K562 (cell line): ENCODE results near the gene FZD10. TPM values are rescaled to one million over a fixed set of nuclear protein-coding genes. Genes with fewer than 3 reads are reported as not detected.

ENCODE experiments used
- ATAC-seq: fragments of 200-7000 bp; cut with Tn5 transposase; 3 replicates; pipeline ENCODE4 v1.9.1; 2020; ENCODE audit warnings: moderate library complexity
- BruUV-seq: library from RNA; stranded (reverse); fragments of 400-500 nt; replicated peaks from 2 replicates; lab custom pipeline; 2021; lab: Mats Ljungman, UMichigan
- CTCF ChIA-PET: fragments of 300-600 bp; formaldehyde crosslinking; extraction: SDS; loops from one replicate; lab custom pipeline; 2021; ENCODE audit warnings: low intra/inter-chr PET ratio; lab: Yijun Ruan, JAX
- POLR2A ChIA-PET: fragments of 300-600, 350-650 bp; sonication (Branson Sonifier 250); formaldehyde crosslinking; extraction: SDS; loops from one replicate; lab custom pipeline; 2021; ENCODE audit warnings: antibody characterized with exemption, inconsistent platforms; lab: Yijun Ruan, JAX
- DNase-seq, 4 experiments: peaks; one replicate each; pipeline versions ENCODE4 v3.0.0 to v3.0.0-alpha.2; 2011 to 2018; ENCODE audit warnings: low spot score in 3 of 4, mixed read lengths in 3 of 4; ENCODE audit errors: extremely low read depth in 1 of 4
- FAIRE-seq: peaks from 2 replicates; lab custom pipeline; 2011; peaks lifted over from hg19 to GRCh38; lab: Jason Lieb, UNC
- H2AFZ ChIP-seq: 2 replicates; pipeline ENCODE4 v1.6.0; 2011; ENCODE audit warnings: low read depth, low read length, control low read depth, inconsistent platforms
- H3K27ac ChIP-seq: fragments of 200-600 bp; 3 replicates; pipeline ENCODE4 v1.8.0; 2011; ENCODE audit warnings: low read depth, mild to moderate bottlenecking, control low read depth, inconsistent platforms, low read length, moderate library complexity, mixed read lengths; ENCODE audit errors: extremely low read depth
- H3K27me3 ChIP-seq, 2 experiments: fragments of 300-600 bp in 1 of 2; 2 replicates in 1 of 2; 3 replicates in 1 of 2; pipeline versions ENCODE4 v1.6.0 to v1.8.0; 2011; ENCODE audit warnings: inconsistent platforms in 2 of 2, low read length in 2 of 2, mild to moderate bottlenecking in 1 of 2, mixed read lengths in 1 of 2, moderate library complexity in 1 of 2; ENCODE audit not compliant: control insufficient read depth in 2 of 2, insufficient read depth in 2 of 2
- H3K36me3 ChIP-seq: fragments of 300-600 bp; 3 replicates; pipeline ENCODE4 v1.8.0; 2011; ENCODE audit warnings: mild to moderate bottlenecking, low read length, inconsistent platforms; ENCODE audit not compliant: control insufficient read depth, insufficient read depth
- H3K4me1 ChIP-seq, 2 experiments: fragments of 200-600 bp in 1 of 2; replicated peaks in 1 of 2; 2 replicates in 1 of 2; 3 replicates in 1 of 2; pipeline versions ENCODE4 v1.5.1 to v1.8.0; 2011; ENCODE audit warnings: inconsistent platforms in 2 of 2, low read length in 2 of 2, mild to moderate bottlenecking in 1 of 2, mixed read lengths in 1 of 2, moderate library complexity in 1 of 2; ENCODE audit not compliant: control insufficient read depth in 2 of 2, insufficient read depth in 2 of 2
- H3K4me2 ChIP-seq: 2 replicates; pipeline ENCODE4 v1.6.1; 2011; ENCODE audit warnings: low read length, control low read depth, inconsistent platforms, mixed read lengths; ENCODE audit not compliant: insufficient read depth
- H3K4me3 ChIP-seq: fragments of 200-600 bp; sonication (generic), shearing (Covaris generic); 2 replicates; pipeline ENCODE4 v1.5.1; 2016; ENCODE audit warnings: control low read depth, inconsistent platforms
- H3K79me2 ChIP-seq: fragments of 200-600 bp; 3 replicates; pipeline ENCODE4 v1.8.0; 2011; ENCODE audit warnings: low read length, inconsistent platforms; ENCODE audit not compliant: control insufficient read depth, insufficient read depth
- H3K9ac ChIP-seq, 2 experiments: 2 replicates each; pipeline versions ENCODE4 v1.6.0 to v1.6.1; 2011; ENCODE audit warnings: low read depth in 2 of 2, low read length in 2 of 2, control low read depth in 1 of 2, inconsistent platforms in 1 of 2, mild to moderate bottlenecking in 1 of 2, mixed read lengths in 1 of 2; ENCODE audit not compliant: insufficient read depth in 1 of 2
- H3K9me1 ChIP-seq: one replicate; pipeline ENCODE4 v1.6.0; 2011; ENCODE audit warnings: inconsistent platforms, mild to moderate bottlenecking, low read length, moderate library complexity; ENCODE audit not compliant: control insufficient read depth, insufficient read depth
- H3K9me3 ChIP-seq: replicated peaks from 2 replicates; pipeline ENCODE4 v1.5.1; 2011; ENCODE audit warnings: low read depth, low read length, inconsistent platforms; ENCODE audit not compliant: control insufficient read depth, insufficient read depth
- H4K20me1 ChIP-seq: replicated peaks from 2 replicates; pipeline ENCODE4 v1.6.1; 2011; ENCODE audit warnings: low read length, inconsistent platforms, mixed read lengths; ENCODE audit not compliant: control insufficient read depth, insufficient read depth
- ARID3B ChIP-seq: fragments of 250-450 bp; sonication (Bioruptor Pico); IDR thresholded peaks from 2 replicates; pipeline ENCODE4 v1.4.0; 2020; ENCODE audit warnings: borderline replicate concordance
- CC2D1A ChIP-seq: fragments of 450-650 bp; IDR thresholded peaks from 2 replicates; pipeline ENCODE4 v1.6.1; 2017; ENCODE audit warnings: mild to moderate bottlenecking
- HCFC1 ChIP-seq: IDR thresholded peaks from 2 replicates; pipeline ENCODE4 v1.6.1; 2012; ENCODE audit warnings: low read depth, low read length, improper control_type of control experiment
- KDM2B ChIP-seq: fragments of 250-450 bp; sonication (Bioruptor Pico); IDR thresholded peaks from 2 replicates; pipeline ENCODE4 v1.8.0; 2021; ENCODE audit warnings: mild to moderate bottlenecking, moderate library complexity
- NBN ChIP-seq: fragments of 450-650 bp; IDR thresholded peaks from 2 replicates; pipeline ENCODE4 v1.6.1; 2016; ENCODE audit warnings: low read depth, mild to moderate bottlenecking
- NFRKB ChIP-seq: fragments of 450-650 bp; IDR thresholded peaks from 2 replicates; pipeline ENCODE4 v1.6.1; 2016; ENCODE audit warnings: low read depth
- POLR2A ChIP-seq: fragments of 450-650 bp; conservative IDR thresholded peaks from 2 replicates; pipeline ENCODE4 v1.6.1; 2016
- SMC3 ChIP-seq: conservative IDR thresholded peaks from 2 replicates; pipeline ENCODE4 v1.6.1; 2011; ENCODE audit warnings: low read depth, low read length, improper control_type of control experiment; ENCODE audit not compliant: insufficient read depth
- TCF7 ChIP-seq: sonication (generic); IDR thresholded peaks from 2 replicates; pipeline ENCODE4 v1.6.1; 2016; ENCODE audit warnings: antibody characterized with exemption, borderline replicate concordance
- ZNF639 ChIP-seq, 2 experiments: fragments of 200-800 bp in 1 of 2; sonication (Bioruptor generic) in 1 of 2; sonication (generic) in 1 of 2; formaldehyde crosslinking in 1 of 2; IDR thresholded peaks in 1 of 2; conservative IDR thresholded peaks in 1 of 2; 2 replicates each; pipeline versions ENCODE4 v1.5.0 to v1.6.1; 2016 to 2020; ENCODE audit warnings: missing compliant biosample characterization in 1 of 2, missing genetic modification characterization in 1 of 2, missing genetic modification reagents in 1 of 2
- WGBS: fragments of 100-300 bp; shearing (Covaris generic); methylation state at CpG from one replicate; pipeline ENCODE4 v1.1.6; 2016; ENCODE audit warnings: low coverage, mixed read lengths; ENCODE audit not compliant: insufficient coverage; ENCODE audit errors: missing lambda C conversion rate; 5-methylcytosine and 5-hydroxymethylcytosine counted together
- in situ Hi-C: fragments of 300-500 bp; cut with MboI; formaldehyde crosslinking; loops from 4 replicates; pipeline ENCODE4 v1.15.0; 2018; ENCODE audit warnings: inconsistent platforms, mixed read lengths
- intact Hi-C: fragments of 100-400 bp; cut with micrococcal nuclease; formaldehyde crosslinking; loops from 2 replicates; pipeline ENCODE4 v1.14.2; 2022
- polyA plus RNA-seq, 8 experiments: library from polyadenylated mRNA; depleted of rRNA in 4 of 8; stranded (reverse) in 5 of 8; unstranded in 3 of 8; fragments of >200 nt; fragmentation: Nextera tagmentation in 2 of 8; fragmentation: Illumina TruSeq in 1 of 8; extraction: Ambion mirVana in 2 of 8; extraction: Trizol in 1 of 8; gene quantifications; 2 replicates each; pipeline versions ENCODE4 v1.2.1 to v1.2.3, GENCODE V29; 2011 to 2014; ENCODE audit warnings: inconsistent platforms in 1 of 8, missing spikeins in 1 of 8
- total RNA-seq, 7 experiments: library from RNA; depleted of rRNA in 6 of 7; stranded (reverse); fragments of >200 nt in 6 of 7; fragmentation: Illumina TruSeq in 2 of 7; extraction: Trizol in 2 of 7; gene quantifications; 2 replicates each; pipeline versions ENCODE4 v1.2.1 to v1.2.3, GENCODE V29; 2011 to 2021; ENCODE audit warnings: low replicate concordance in 1 of 7

The FZD10 gene
- total and polyA plus RNA-seq, 9 of the 15 experiments (the other 6 are each of a cell fraction or from before 2014, with no cell fraction given), result not detected

- ATAC-seq (no peak), FAIRE-seq (no peak), DNase-seq (no peak)
- Histone ChIP-seq H3K79me2 (no peaks in the 10 kb centered on the region), H3K9me1 (no peaks in the 10 kb centered on the region), H3K9me3 (no peaks in the 10 kb centered on the region), H3K36me3 (no peaks in the 10 kb centered on the region), H3K27ac (no peak overlapping the region), H3K4me1 (no peaks in the 10 kb centered on the region), H3K4me2 (no peak overlapping the region), H4K20me1 (peaks cover 3% of the 10 kb centered on the region; the same call in 1 of the 2 replicates), H3K9ac (no peak overlapping the region), H2AFZ (no peak overlapping the region), H3K4me3 (no peak overlapping the region), H3K27me3 (peaks cover 9 to 37% of the 10 kb centered on the region in 2 experiments; a peak in 3 of 5 replicates)
- no TSS peak for BruUV-seq
- ChIA-PET POLR2A (no interaction called here), CTCF (no interaction called here)
- in situ Hi-C loops, result no loop called here
- WGBS, result 0% methylated on average over 10 of the region's 12 CpGs
- TF ChIP-seq SMC3 (no peak), NBN (no peak), ZNF639 (CRISPR knock-in tag; conservative IDR thresholded peaks at IDR 0.05 in 1 of 2, IDR thresholded peaks at IDR 0.05 in 1 of 2) (no peak), NFRKB (no peak), ARID3B (no peak), POLR2A (no peak), KDM2B (CRISPR knock-in tag) (no peak), TCF7 (no peak), HCFC1 (no peak), CC2D1A (no peak)
- TF ChIP-seq, all 486 proteins: peak for 0
- intact Hi-C loops, result no loop called here
These were observed 22.3 kb downstream of the FZD10 start for GRCh38 chr12:130184404-130185090.
